ENCODE measurements around the gene KRTAP5-9.
"Not testable (repeated sequence)": the region's sequence is repeated elsewhere in the genome, so short reads cannot be mapped to it uniquely, and the experiment has no call there.

KRTAP5-9 gene, protein sequence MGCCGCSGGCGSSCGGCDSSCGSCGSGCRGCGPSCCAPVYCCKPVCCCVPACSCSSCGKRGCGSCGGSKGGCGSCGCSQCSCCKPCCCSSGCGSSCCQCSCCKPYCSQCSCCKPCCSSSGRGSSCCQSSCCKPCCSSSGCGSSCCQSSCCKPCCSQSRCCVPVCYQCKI

DNA sequence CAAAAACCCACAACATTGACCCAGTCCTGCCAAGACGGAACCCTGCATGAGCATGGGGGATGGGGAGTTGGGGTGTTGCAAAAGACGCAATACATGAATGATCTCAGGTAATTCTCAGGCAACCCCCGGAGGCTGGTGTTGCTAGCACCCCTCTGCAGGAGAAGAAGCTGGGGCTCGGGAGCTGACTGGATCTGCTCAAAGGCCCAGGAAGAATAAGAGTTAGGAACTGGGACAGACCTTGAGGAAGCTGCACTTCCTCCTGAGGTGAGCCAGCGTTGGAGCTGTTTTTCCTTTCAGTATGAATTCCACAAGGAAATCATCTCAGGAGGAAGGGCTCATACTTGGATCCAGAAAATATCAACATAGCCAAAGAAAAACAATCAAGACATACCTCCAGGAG, at the start of gene KRTAP5-9:
Gene KRTAP5-9 (plus strand): TSS at position 301 of the 400 bp plus-strand sequence. CDS start 238 bp downstream, outside the sequence.
- no peak for DNase-seq (ENCODE audit: low read depth)

DNA sequence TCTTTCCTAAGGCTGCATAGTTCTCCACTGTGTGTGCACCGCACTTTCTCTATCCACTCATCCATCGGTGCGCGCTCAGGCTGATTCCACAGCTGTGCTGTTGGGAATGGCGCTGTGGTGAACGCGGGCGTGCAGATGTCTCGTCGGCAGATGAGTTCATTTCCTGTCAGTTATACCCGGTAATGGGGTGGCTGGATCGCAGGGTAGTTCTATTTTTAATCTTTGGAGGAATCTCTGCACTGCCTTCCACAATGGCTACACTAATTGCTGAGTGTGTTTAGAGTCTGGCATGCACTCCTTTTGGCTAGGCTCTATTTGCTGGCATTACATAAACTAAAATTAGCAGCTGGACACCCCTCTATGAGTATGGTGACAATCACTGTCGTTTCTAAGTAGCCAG, 49.1 kb upstream of the KRTAP5-9 start:
- DNase-seq (ENCODE audit: low read depth) = no peak

- no peak for DNase-seq (ENCODE audit: low read depth)
These were observed 48.7 kb upstream of the KRTAP5-9 start for GRCh38 chr11:71499546-71499945.

- no peak for DNase-seq (ENCODE audit: low read depth)
These were observed 47.6 kb upstream of the KRTAP5-9 start for GRCh38 chr11:71500601-71501021.

DNA sequence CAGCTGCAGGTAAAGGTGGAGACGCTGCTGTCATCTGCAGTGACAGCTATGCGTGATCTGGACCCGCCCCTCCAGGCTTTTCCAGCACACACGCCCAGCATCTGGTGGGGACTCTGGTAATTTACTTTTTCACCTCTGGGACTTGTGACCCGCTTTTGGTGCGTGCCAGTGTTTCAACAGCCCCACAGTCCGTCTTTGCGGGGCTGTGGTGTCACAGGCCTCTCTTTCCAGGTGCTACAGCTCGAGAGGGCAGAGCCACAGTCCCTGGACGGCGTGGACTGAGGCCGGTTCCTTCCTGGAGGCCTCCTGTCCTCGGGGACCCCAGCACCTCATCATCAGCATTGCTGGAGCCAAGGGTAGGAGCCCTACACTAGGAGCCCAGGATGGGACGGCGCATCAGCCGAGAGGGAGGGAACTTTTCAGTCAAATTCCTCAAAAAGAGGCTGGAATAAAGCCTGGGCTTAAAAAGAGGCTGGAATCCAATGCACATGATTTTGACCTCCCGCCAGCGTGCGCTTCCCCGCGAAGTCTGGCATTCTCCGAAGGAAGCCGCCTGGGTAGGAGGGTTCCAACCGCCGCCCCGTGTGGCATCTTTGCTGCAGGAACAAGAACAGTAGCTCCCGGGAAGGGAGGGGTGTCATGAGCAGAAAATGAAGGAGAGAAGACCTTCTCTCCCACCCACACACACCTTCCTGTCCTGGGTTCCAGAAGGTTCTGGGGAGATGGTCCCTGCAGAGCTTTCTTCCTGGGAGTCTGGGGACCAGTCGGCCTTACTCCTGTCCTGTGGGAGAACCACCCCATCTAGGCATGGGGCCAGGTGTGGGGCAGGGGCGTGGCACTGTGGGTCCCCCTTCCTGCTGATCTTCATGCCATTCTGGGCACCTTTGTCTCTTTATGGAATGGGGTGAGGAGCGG, 46.9 kb upstream of the KRTAP5-9 start:
- no peak for DNase-seq (ENCODE audit: low read depth)

GRCh38 chr11:71502026-71502425, 46.2 kb upstream of the KRTAP5-9 start:
- no peak for DNase-seq (ENCODE audit: low read depth)

DNA sequence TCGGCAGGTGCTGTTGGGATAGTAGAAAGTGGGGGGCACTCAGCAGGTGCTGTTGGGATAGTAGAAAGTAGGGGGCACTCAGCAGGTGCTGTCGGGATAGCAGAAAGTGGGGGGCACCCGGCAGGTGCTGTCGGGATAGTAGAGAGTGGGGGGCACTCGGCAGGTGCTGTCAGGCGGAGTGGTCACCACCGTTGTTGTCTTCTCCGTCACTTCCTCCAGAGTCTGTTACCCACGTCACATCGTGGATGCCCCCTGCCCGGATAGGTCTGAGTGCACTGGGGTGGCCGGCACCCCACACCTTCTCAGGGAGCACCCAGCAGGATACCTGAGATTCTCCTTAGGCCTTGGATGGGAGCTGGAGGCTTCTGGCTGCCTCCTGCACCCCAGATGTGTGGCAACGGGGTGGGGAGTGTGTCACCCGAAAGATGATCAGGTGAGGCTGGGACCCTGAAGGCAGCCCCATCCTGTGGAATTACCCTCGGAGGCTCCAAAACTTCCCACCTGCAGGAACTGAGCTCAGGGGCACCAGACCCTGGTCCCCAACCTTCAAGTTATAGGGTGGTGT, 45.3 kb upstream of the KRTAP5-9 start:
- DNase-seq (ENCODE audit: low read depth) = no peak

GRCh38 chr11:71504531-71504930, 43.7 kb upstream of the KRTAP5-9 start:
- DNase-seq (ENCODE audit: low read depth) = no peak

DNA sequence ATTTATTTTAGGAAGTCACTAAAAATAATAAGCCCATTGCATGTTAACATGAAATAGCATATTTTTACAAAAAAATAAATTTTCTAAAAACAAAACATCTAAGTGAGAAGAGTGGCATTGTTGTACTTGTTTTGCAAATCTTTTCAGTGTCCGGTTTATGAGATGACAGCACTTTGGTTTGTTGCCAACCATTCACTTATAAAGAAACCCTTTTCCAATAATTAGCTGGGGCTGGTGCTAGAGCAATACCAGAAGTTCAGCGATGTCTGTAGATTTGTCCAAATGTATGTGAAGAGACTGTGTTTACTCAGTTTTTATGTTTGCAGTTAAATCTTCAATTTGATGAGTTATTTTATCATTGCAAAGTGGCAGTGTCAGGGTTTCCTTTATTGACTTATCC, 43.2 kb upstream of the KRTAP5-9 start:
- no peak for DNase-seq (ENCODE audit: low read depth)

DNA sequence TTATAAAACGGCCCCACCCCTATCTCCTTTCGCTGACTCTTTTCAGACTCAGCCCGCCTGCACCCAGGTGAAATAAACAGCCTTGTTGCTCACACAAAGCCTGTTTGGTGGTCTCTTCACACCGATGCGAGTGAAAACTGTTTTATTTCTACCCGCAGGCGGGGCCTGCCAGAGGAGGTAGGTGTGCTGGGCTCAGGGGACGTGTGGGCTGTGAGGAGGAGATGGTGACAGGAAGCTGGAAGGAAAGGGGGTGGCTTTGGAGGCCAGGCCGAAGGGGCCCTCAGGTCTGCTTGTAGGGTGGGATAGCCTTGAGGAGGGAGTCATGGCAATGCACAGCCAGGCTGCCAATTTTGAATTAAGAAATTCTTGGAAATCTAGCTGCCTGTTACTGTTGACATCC, 42.4 kb upstream of the KRTAP5-9 start:
- no peak for DNase-seq (ENCODE audit: low read depth)

DNA sequence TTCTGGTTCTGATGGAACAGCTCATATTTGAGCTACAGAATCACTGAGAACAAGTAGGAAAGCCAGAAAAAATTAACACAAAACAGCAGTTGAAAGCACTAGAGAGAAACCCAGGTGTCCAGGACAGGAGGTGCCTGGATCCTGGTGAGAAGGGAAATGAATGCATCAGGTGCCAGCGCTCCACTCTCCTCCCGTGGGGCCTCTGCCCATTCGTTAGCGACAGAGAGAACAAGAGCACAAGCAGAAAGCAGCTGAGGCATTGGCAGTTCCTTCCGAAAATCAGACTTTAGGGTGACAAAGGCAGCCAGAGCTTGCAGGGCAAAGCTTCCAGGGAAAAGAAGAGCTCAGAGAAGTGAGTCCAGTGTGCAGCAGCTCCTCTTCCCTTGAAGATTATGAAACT, 41.1 kb upstream of the KRTAP5-9 start:
- no peak for DNase-seq (ENCODE audit: low read depth)

DNA sequence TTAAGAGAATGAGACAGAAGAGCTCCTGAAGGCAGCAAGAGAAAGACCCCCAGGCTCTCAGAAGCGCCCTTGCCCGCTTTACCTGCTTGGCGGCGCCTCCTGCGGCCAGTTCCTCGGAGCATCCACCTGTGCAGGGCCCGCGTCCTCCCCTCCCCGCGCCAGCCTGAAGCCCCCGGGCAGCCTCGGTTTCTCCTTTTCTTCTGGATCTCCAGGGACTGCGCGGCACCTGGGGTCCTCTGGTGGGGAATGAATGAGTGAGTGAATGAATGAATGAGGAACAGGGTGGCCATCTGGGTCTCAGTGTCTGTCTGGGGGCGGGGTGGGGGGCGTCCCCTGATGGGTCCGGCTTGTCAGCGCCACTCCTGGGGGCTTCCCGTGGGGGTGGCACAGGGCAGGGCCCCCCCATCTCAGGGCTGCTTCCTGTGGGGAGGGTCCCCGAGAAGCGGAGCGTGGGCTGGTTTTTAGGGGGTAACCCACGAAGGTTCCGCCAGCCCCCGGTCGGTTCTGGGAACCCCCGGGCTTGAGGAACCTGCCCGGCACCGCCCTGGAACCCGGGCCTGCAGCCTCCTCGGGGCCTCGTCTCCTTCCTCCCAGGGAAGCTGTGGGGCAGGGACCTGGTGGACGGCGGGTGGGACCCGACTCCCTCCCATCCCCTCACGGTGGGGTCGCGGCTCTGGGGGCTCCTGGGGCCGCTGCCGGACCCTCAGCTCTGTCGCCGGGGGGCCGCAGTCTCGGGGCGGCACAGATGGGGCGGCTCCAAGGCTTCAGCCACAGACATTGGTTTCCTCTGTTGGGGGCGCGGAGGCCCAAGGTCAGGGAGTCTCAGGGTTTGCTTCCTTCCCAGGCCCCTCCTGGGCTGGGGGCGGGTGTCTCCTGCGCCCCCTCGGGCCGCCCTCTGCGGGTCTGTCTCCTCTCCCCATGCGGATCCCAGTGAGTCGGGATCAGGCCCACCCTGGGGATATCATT, 29.4 kb upstream of the KRTAP5-9 start:
- no peak for DNase-seq (ENCODE audit: low read depth)

DNA sequence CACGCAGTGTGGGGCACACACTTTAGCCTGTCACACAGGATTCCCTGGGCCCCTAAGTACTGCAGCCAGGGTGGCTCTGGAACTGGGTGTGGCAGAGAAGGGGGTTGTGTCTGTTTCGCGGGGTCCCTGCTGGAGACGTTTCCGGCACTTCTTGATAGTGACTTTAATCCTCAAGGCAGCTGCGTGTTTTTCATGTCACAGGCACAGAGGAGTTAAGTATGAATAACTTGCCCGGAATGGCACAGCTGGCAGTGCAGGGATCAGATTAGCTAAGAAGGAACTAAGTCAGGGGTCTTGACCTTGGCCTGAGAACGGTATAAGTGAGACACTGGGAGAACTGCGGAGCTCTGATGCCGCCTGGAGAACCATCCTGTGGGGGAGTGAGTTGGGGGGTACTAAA, 28.7 kb upstream of the KRTAP5-9 start:
- no peak for DNase-seq (ENCODE audit: low read depth)

GRCh38 chr11:71525188-71525937, 22.9 kb upstream of the KRTAP5-9 start:
- no peak for DNase-seq (ENCODE audit: low read depth)

- no peak for DNase-seq (ENCODE audit: low read depth)
These were observed 22.2 kb upstream of the KRTAP5-9 start for GRCh38 chr11:71525938-71526495.

GRCh38 chr11:71526796-71527575, 21.2 kb upstream of the KRTAP5-9 start, which contains the start of gene KRTAP5-7:
TSS of gene KRTAP5-7 (plus strand) at chr11:71527267. CDS start at chr11:71527301, 34 bp downstream.
- not testable (repeated sequence) for DNase-seq (ENCODE audit: low read depth)

DNA sequence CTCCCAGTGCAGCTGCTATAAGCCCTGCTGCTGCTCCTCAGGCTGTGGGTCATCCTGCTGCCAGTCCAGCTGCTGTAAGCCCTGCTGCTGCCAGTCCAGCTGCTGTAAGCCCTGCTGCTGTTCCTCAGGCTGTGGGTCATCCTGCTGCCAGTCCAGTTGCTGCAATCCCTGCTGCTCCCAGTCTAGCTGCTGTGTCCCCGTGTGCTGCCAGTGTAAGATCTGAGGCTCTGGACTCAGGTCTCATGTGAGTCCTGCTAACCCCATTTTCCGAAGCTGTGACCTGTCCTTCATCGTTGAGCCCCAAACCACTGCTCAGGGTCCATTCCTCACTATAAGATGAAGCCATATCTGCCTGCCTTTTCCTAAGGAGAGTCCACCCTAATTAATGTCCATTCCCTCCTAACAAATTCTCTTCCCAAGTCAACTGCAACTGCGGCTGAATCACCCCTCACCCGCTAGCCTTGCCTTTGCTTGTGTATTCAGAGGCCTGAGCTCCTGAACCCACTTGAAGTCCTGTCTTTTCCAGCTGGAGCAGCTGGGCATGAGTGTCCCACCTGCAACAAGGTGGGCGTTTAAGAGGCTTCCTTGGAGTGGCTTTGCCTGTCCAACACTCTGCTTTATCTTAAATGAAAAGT, 20.5 kb upstream of the KRTAP5-9 start:
- no peak for DNase-seq (ENCODE audit: low read depth)

DNA sequence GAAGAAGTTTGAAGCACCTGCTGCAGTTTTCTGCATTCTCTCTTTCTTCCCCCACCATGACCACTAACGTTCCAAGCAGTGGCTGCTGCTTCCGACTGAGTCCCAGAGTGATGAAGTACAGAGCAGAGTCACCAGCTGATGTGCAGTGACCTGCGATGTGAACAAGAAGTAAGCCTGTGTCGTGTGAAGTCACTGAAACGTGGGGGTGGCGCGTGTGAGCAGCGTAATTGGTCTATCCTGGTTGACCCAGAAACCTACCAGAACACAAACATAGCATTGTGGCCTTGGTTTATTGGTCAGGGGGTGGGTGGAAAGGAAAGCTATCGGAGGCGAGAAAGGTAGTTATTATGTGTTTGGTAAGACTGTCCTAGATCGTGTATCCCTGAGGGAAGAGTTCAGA, 17.6 kb upstream of the KRTAP5-9 start:
- DNase-seq (ENCODE audit: low read depth) = no peak

DNA sequence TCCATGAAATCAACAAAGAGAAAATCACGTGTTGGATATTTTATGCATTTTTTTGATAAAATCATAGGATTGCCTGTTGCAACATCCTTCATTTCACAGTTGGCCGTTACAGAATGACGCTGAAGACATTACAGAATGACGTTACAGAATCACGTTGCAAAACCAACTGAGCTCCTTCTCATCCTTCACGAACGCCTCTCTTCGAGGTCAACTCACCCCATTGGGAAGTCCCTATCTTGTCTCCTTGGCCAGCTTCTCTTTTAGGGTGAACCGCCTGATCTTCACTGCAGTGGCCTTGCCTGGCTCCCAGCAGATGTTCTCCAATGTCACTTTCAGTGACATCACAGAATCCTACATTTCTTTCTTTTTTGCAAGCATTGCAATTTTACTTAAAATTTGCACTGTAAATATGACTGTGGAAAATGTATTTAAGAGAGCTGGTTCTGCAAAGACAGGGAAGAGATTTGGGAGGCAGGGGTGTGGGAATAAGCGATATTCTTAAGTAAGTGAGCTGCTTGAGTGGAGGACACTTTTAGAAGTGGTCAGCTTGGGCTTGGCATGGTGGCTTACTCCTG, 16.1 kb upstream of the KRTAP5-9 start:
- DNase-seq (ENCODE audit: low read depth) = no peak

All from HS-5 (cell line).